ENCODE results near the gene RXFP1.

Gene RXFP1

DNA sequence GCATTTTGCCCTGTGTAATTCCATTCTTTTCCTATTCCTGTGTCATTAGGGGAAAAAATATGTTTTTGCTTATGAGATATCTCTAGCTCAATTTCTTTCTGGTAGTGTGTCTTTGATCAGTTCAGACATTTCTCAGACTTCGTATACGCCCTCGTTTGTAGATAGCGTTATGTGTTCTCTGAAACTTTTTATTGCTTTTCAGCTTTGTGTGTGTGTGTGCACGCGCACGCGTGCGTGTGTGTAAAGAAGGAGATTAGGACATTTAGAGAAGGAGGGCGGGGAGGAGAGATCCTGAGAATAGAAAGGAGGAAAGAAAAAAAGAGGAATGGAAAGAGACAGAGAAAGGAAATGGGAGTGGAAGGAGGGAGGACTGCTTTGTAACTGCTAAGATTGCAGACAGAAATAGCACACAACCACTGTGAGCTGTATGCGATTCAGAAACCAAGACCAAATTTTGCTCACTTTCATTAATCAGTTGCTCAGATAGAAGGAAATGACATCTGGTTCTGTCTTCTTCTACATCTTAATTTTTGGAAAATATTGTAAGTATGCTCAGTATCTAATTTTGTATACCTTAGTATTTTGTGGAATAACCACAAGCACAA, at the start of gene RXFP1:
Gene RXFP1, plus strand, starts transcription at position 399 of the 605 bp plus-strand sequence. Its CDS starts 95 bp downstream, at position 494.
- DNase-seq (ENCODE audit: low read depth in 2 of 2) = no peak

- DNase-seq (ENCODE audit: low read depth in 2 of 2) = no peak
These were observed 39.9 kb upstream of the RXFP1 start for GRCh38 chr4:158481811-158482210.

DNA sequence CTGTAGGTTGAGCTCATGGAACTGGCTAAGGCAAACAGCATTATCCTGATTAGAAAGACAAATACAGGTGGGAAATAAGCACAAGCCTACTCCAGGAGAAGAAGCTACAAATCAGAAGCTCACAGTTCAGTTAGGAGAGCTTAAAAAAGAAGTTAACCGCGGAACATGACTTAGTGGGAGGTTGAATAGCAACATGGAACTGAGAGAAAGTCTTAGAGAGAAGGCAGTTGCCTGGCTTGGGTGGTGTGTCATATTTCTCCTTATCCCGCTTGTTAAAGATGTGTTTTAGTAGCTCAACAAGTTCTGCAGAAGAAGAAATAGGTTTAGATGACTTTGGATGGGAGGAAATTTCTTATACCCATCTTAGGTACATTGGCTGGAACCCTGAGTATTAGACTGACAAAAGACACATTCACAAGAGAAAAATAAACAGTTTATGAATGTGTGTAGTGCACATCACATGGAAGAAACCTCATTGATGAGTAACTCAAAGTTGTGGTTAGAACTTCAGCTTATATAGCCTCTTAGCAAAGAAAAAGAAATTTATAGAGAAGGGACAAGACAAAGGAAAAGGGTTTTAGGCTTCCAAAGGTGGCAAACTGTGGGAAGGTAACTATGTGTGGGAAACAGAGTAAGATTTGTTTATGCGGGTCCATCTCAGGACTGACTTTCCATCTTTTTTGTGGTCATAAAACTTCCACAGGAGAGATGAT, 37.4 kb upstream of the RXFP1 start:
- no peak for DNase-seq (ENCODE audit: low read depth in 2 of 2)

DNA sequence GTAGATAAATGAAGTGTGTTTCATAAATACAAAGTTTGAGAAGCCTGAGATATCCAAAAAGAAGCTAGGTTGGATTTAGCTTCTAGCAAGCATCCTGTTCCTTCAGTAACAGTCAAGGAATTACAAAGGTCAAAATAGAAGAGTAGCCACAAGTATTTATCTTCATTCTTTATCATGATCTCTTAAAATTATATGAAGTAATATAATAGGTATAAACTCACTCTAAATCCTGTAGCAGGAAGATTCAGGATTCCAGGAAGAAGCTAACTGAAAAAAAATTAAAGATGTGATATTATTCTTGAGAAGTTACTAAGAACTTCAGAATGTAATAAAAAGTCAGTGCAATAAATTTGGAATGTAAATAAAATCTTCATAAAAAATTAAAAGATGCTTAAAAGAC, 31.1 kb upstream of the RXFP1 start:
- DNase-seq (ENCODE audit: low read depth in 2 of 2) = no peak

DNA sequence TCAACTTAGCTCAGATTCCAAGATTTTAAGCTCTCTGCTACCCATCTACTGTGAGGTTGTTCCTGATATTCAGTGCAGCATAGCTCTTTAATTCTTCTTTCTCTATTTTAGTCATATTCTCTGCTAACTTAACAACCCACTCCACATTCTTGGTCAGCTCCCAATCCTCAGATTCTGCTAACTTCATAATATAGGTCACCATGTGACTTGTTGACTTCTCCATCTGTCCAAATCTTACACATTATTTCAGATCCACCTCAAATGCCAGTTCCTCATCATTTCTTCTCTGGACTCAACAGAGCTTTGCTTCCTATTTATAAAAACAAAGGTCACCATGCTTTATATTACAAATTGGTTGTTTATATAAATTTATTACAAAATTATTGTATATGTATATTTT, 29.3 kb upstream of the RXFP1 start:
- DNase-seq (ENCODE audit: low read depth in 2 of 2) = no peak

DNA sequence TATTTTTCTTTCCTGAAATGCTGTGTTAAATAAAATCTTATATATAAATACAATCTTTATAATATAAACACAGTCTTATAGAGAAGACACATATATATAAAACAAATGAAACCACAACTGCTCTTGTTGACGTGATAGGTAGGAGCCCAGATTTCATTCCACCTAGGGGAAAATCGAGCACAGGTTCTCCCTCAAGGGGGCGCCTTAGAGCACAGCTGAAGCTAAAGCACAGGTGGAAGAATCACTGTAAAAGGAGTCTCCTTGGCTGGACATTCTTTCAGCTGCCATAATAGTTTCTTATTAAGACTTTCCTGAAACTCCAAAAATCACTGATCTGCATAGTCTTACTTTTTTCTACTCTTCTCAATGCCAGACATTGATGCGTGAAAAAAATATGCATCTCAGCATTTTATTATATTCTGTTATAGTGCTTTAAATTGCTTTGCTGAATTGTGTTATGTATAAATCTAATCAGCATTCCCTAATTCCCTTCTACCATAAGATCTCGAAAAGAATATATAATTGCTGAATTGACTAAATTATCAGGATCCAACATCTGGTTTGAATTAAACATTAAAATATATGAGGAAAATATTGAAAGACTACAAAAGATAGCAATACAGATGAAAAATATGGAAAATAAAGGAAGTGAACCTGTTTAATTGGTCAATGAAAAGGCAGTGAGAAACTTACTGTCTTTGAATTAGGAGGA, 25.5 kb upstream of the RXFP1 start:
- peak in 1 of 2 donors; percentile 17 for DNase-seq (ENCODE audit: low read depth in 2 of 2)

DNA sequence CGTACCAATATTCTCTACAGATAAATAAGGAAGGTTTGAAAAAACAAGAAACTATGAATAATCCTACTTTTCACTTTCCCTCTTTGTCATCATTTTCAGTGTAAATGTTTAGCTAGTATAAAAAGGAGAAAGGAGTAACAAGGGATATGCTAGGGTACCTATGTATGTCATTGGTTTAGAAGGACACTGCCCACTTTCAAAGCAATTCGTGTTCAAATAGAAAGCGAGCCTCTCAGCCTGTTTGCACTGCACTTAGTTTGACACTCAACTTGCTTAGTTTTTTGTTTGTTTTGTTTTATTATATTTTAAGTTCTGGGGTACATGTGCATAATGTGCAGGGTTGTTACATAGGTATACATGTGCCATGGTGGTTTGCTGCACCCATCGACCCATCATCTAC, 21.6 kb upstream of the RXFP1 start:
- DNase-seq (ENCODE audit: low read depth in 2 of 2) = no peak

- DNase-seq (ENCODE audit: low read depth in 2 of 2) = no peak
These were observed 8.4 kb upstream of the RXFP1 start for GRCh38 chr4:158513256-158513655.

GRCh38 chr4:158519226-158519625, 2.5 kb upstream of the RXFP1 start:
- no peak for DNase-seq (ENCODE audit: low read depth in 2 of 2)

DNA sequence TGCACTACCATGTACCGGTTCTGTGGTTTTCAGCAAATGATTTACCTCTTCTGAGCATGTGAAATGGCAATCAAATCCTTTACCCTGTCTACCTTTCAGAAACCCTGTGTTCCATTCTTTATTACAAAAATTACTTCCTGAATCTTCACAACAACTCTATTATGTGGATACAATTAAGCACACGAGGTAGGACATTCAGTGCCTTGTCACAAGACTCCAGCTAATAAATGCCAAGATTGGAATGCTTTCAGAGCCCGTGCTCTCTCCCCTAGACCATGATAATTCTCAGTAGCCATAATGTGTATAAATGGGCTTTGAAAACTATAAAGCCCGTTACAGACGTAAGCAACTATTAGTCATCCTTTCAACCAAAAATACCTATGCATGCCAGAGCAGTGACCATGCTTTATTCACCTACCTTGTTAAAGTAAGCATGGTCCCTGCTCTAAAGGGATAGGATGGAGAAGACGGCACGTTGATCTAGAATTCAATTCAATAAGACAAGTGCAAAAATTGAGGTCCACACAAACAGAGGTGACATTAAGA, 2.4 kb downstream of the RXFP1 start:
- DNase-seq (ENCODE audit: low read depth in 2 of 2) = no peak

- DNase-seq (ENCODE audit: low read depth in 2 of 2) = no peak
These were observed 5.8 kb downstream of the RXFP1 start for GRCh38 chr4:158527516-158527915.

GRCh38 chr4:158529505-158529904, 7.8 kb downstream of the RXFP1 start:
- DNase-seq (ENCODE audit: low read depth in 2 of 2) = no peak

DNA sequence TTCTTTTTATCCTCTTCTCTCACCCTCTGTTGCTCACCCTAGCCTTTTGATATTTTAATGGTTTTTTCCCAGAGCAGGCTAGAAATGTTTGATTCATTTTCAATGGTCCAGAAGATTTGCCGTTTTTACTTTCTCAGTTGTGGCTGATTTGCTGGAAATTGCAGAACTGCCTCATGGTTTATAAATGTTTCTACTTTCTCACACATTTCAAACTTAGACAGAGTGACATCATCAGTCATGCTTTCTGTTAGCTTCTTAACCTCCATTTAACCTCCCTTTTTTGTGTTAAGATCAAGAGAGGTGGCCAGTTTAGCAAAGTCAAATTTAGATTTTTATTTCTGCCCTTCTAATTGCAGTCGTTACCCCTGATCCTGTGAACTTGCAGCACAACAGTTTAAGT, 8.7 kb downstream of the RXFP1 start:
- DNase-seq (ENCODE audit: low read depth in 2 of 2) = no peak

- no peak for DNase-seq (ENCODE audit: low read depth in 2 of 2)
These were observed 9.2 kb downstream of the RXFP1 start for GRCh38 chr4:158530898-158531297.

GRCh38 chr4:158532556-158533231, 11.0 kb downstream of the RXFP1 start:
- DNase-seq (ENCODE audit: low read depth in 2 of 2) = no peak

- DNase-seq (ENCODE audit: low read depth in 2 of 2) = no peak
These were observed 13.0 kb downstream of the RXFP1 start for GRCh38 chr4:158534727-158535126.

- DNase-seq (ENCODE audit: low read depth in 2 of 2) = no peak
These were observed 13.5 kb downstream of the RXFP1 start for GRCh38 chr4:158535130-158535614.

- no peak for DNase-seq (ENCODE audit: low read depth in 2 of 2)
These were observed 15.2 kb downstream of the RXFP1 start for GRCh38 chr4:158536833-158537232.

GRCh38 chr4:158538176-158538575, 16.5 kb downstream of the RXFP1 start:
- DNase-seq (ENCODE audit: low read depth in 2 of 2) = no peak

GRCh38 chr4:158538911-158539310, 17.2 kb downstream of the RXFP1 start:
- no peak for DNase-seq (ENCODE audit: low read depth in 2 of 2)

- no peak for DNase-seq (ENCODE audit: low read depth in 2 of 2)
These were observed 18.6 kb downstream of the RXFP1 start for GRCh38 chr4:158540125-158540907.

Data from activated CD4-positive, alpha-beta T cell treated with anti-CD3 and anti-CD28 coated beads for 24 hours (primary cell).